Measurements from ENCODE around the gene PTK6. TPM values are rescaled to one million over a fixed set of nuclear protein-coding genes. Genes with fewer than 3 reads are reported as not detected.

The PTK6 gene
- total and polyA plus RNA-seq, 2 donors (not counting 1 experiment from before 2014, with no cell fraction given) = 0.86 to 2.3 TPM

GRCh38 chr20:63496596-63497120 lies 40.5 kb downstream of the PTK6 start:
- peaks cover 10% of the 10 kb centered on the region for H3K27me3 Mint-ChIP-seq
- peaks cover 2% of the 10 kb centered on the region for H3K9me3 Mint-ChIP-seq (ENCODE audit: insufficient read depth)
- peak overlapping the region; percentile 74 for H3K4me2 ChIP-seq (replicated peaks; ENCODE audit: low read depth, low read length, poor library complexity, severe bottlenecking)
- peaks cover 0 to 13% (median 0%) of the 10 kb centered on the region in 3 donors for H3K9me3 ChIP-seq (ENCODE audit: control extremely low read depth in 1 of 3, control insufficient read depth in 2 of 3, insufficient read depth in 1 of 3, low read length in 2 of 3)
- ChIA-PET POLR2A (interaction anchor here (0.6 to 1.2 kb wide), 7 partner anchors 25 to 540 kb away, joined by 3 to 7 read pairs (median 4); partner anchors contain the start of genes RTEL1 and SAMD10), CTCF (interaction anchor here (0.6 to 3.3 kb wide), 25 partner anchors 8 to 624 kb away, joined by 3 to 26 read pairs (median 4); partner anchors contain the start of genes HELZ2, PPDPF, PRPF6 and PTK6)
- H3K4me1 ChIP-seq (ENCODE audit: control insufficient read depth in 2 of 2, insufficient read depth in 2 of 2, low read length in 2 of 2) = peaks cover 19 to 26% of the 10 kb centered on the region in 2 donors
- intact Hi-C loops (cut with micrococcal nuclease) = loop anchor here (1.0 kb wide), 2 partner anchors 368 to 478 kb away; no protein-coding TSS in a partner anchor
- H4K20me1 ChIP-seq (ENCODE audit: control insufficient read depth, insufficient read depth, low read length, poor library complexity, severe bottlenecking) = no peaks in the 10 kb centered on the region
- H3K9ac ChIP-seq (ENCODE audit: low read length) = no peak overlapping the region
- no peaks in the 10 kb centered on the region for H3K79me2 ChIP-seq (ENCODE audit: control insufficient read depth, insufficient read depth, low read length)
- ATAC-seq (ENCODE audit: low read depth) = no peak
- peaks cover 7% of the 10 kb centered on the region for H3K4me1 Mint-ChIP-seq
- WGBS (ENCODE audit: insufficient coverage) = 66% methylated on average over 15 of the region's 16 CpGs
- no peaks in the 10 kb centered on the region for H3K36me3 ChIP-seq (replicated peaks in 1 of 2; ENCODE audit: control extremely low read depth in 1 of 2, control insufficient read depth in 1 of 2, extremely low read depth in 1 of 2, insufficient read depth in 2 of 2, low read length in 1 of 2)
- no peak overlapping the region for H3K27ac ChIP-seq (ENCODE audit: low read length in 2 of 2)
- H3K27ac Mint-ChIP-seq = peak overlapping the region; percentile 53
- peak overlapping the region; percentile 14 for H2AFZ ChIP-seq (ENCODE audit: insufficient read depth, low read depth, low read length, poor library complexity, severe bottlenecking)
- H3K4me3 Mint-ChIP-seq = peak overlapping the region; percentile 79
- H3K27me3 ChIP-seq (replicated peaks in 1 of 4; ENCODE audit: control extremely low read depth in 1 of 4, control insufficient read depth in 3 of 4, insufficient read depth in 4 of 4, low read length in 3 of 4) = peaks cover 0 to 40% (median 16%) of the 10 kb centered on the region in 4 experiments
- TF ChIP-seq EZH2 (IDR thresholded peaks at IDR 0.05; ENCODE audit: borderline replicate concordance, insufficient read depth, low read depth, low read length, poor library complexity, severe bottlenecking) (no peak), CTCF (IDR thresholded peaks at IDR 0.05) (no peak)
- peak overlapping the region in 3 of 5 experiments; percentile 34 to 40 (median 35) for H3K4me3 ChIP-seq (ENCODE audit: control extremely low read depth in 1 of 5, extremely low read depth in 1 of 5, insufficient read depth in 1 of 5, low read depth in 2 of 5, low read length in 4 of 5)
- DNase-seq = no peak
